Neuronal stem cell (in vitro differentiated cells): Measurements from ENCODE around the gene KCNIP4.

Source experiments
- DNase-seq: peaks from one replicate; pipeline ENCODE4 v3.0.0-alpha.2; 2013; ENCODE audit warnings: low spot score
- H2AFZ ChIP-seq: one replicate; pipeline ENCODE4 v1.6.1; 2013; ENCODE audit warnings: mild to moderate bottlenecking, low read length, inconsistent platforms
- H2AK5ac ChIP-seq: 2 replicates; pipeline ENCODE4 v1.6.1; 2013; ENCODE audit warnings: low read depth, mild to moderate bottlenecking, inconsistent platforms, low read length, moderate library complexity, mixed read lengths
- H2BK120ac ChIP-seq: 2 replicates; pipeline ENCODE4 v1.6.1; 2013; ENCODE audit warnings: low read depth, mild to moderate bottlenecking, inconsistent platforms, low read length, moderate library complexity, mixed read lengths
- H2BK12ac ChIP-seq: one replicate; pipeline ENCODE4 v1.6.1; 2013; ENCODE audit warnings: low read length, inconsistent platforms
- H2BK15ac ChIP-seq: 2 replicates; pipeline ENCODE4 v1.6.1; 2013; ENCODE audit warnings: mild to moderate bottlenecking, low read length, inconsistent platforms, mixed read lengths
- H2BK5ac ChIP-seq: one replicate; pipeline ENCODE4 v1.6.1; 2013; ENCODE audit warnings: inconsistent platforms, mild to moderate bottlenecking, low read length, moderate library complexity
- H3K14ac ChIP-seq: one replicate; pipeline ENCODE4 v1.6.1; 2013; ENCODE audit warnings: low read length, inconsistent platforms
- H3K18ac ChIP-seq: 2 replicates; pipeline ENCODE4 v1.6.1; 2013; ENCODE audit warnings: low read length, inconsistent platforms
- H3K23ac ChIP-seq: 2 replicates; pipeline ENCODE4 v1.6.1; 2013; ENCODE audit warnings: low read depth, mild to moderate bottlenecking, mixed read lengths, low read length, inconsistent platforms; ENCODE audit not compliant: poor library complexity
- H3K27ac ChIP-seq: replicated peaks from 3 replicates; pipeline ENCODE4 v1.5.1; 2013; ENCODE audit warnings: low read length, inconsistent platforms
- H3K27me3 ChIP-seq, 3 experiments: 2 replicates each; pipeline ENCODE4 v1.6.1; 2013; ENCODE audit warnings: low read length in 3 of 3, mild to moderate bottlenecking in 2 of 3, inconsistent platforms in 1 of 3, low read depth in 1 of 3, mixed read lengths in 1 of 3, moderate library complexity in 1 of 3; ENCODE audit not compliant: control insufficient read depth in 3 of 3, insufficient read depth in 3 of 3
- H3K36me3 ChIP-seq, 2 donors: replicated peaks in 1 of 2; 2 replicates each; pipeline ENCODE4 v1.6.1; 2013; ENCODE audit warnings: low read length in 2 of 2; ENCODE audit not compliant: control insufficient read depth in 2 of 2, insufficient read depth in 2 of 2
- H3K4ac ChIP-seq: 2 replicates; pipeline ENCODE4 v1.6.1; 2013; ENCODE audit warnings: inconsistent platforms, mild to moderate bottlenecking, low read length, moderate library complexity
- H3K4me1 ChIP-seq, 2 donors: 1 replicate in 1 of 2; 2 replicates in 1 of 2; pipeline ENCODE4 v1.6.1; 2013; ENCODE audit warnings: low read length in 2 of 2, low read depth in 1 of 2; ENCODE audit not compliant: control insufficient read depth in 2 of 2, insufficient read depth in 1 of 2
- H3K4me2 ChIP-seq: one replicate; pipeline ENCODE4 v1.6.1; 2013; ENCODE audit warnings: mild to moderate bottlenecking, low read length, inconsistent platforms; ENCODE audit not compliant: insufficient read depth, poor library complexity, severe bottlenecking
- H3K4me3 ChIP-seq, 2 donors: 2 replicates each; pipeline ENCODE4 v1.5.1; 2013; ENCODE audit warnings: low read length in 2 of 2, mild to moderate bottlenecking in 2 of 2, inconsistent platforms in 1 of 2, moderate library complexity in 1 of 2
- H3K79me1 ChIP-seq: one replicate; pipeline ENCODE4 v1.6.1; 2013; ENCODE audit warnings: low read depth, mild to moderate bottlenecking, inconsistent platforms, low read length, moderate library complexity
- H3K9ac ChIP-seq: one replicate; pipeline ENCODE4 v1.6.1; 2013; ENCODE audit warnings: mild to moderate bottlenecking, low read depth, low read length, inconsistent platforms; ENCODE audit not compliant: poor library complexity
- H3K9me3 ChIP-seq, 2 donors: replicated peaks in 1 of 2; 2 replicates each; pipeline versions ENCODE3 to v1.6.1; 2013; ENCODE audit warnings: low read length in 2 of 2, mild to moderate bottlenecking in 2 of 2, inconsistent platforms in 1 of 2, low read depth in 1 of 2, mixed read lengths in 1 of 2, moderate library complexity in 1 of 2; ENCODE audit not compliant: control insufficient read depth in 2 of 2, insufficient read depth in 1 of 2
- H4K8ac ChIP-seq: one replicate; pipeline ENCODE4 v1.6.1; 2013; ENCODE audit warnings: low read depth, mild to moderate bottlenecking, inconsistent platforms, low read length, moderate library complexity
- H4K91ac ChIP-seq: one replicate; pipeline ENCODE4 v1.6.1; 2013; ENCODE audit warnings: low read length, low read depth, mild to moderate bottlenecking, inconsistent platforms; ENCODE audit not compliant: poor library complexity
- WGBS, 2 donors: extraction: QIAGEN DNeasy Blood & Tissue Kit; methylation state at CpG; one replicate each; pipeline ENCODE4 v1.1.7; 2013; ENCODE audit warnings: missing lambda C conversion rate in 2 of 2, mixed read lengths in 1 of 2; ENCODE audit not compliant: insufficient read length in 2 of 2, insufficient replicate concordance in 1 of 2; ENCODE audit errors: extremely low coverage in 2 of 2; 5-methylcytosine and 5-hydroxymethylcytosine counted together

KCNIP4 gene

GRCh38 chr4:20698382-20698781, 1250.2 kb downstream of the KCNIP4 start:
- Histone ChIP-seq H2AFZ (no peak overlapping the region), H3K79me1 (no peaks in the 10 kb centered on the region), H3K27me3 (no peaks in the 10 kb centered on the region), H4K8ac (no peak overlapping the region), H3K9me3 (no peaks in the 10 kb centered on the region), H4K91ac (no peak overlapping the region), H3K27ac (no peak overlapping the region), H3K36me3 (peaks cover 0 to 3% of the 10 kb centered on the region in 2 donors), H3K4me2 (no peak overlapping the region), H3K18ac (no peak overlapping the region), H3K4me3 (no peak overlapping the region), H2AK5ac (no peak overlapping the region), H3K14ac (no peak overlapping the region), H3K9ac (no peak overlapping the region), H2BK120ac (no peak overlapping the region), H2BK12ac (no peak overlapping the region), H3K23ac (no peak overlapping the region), H3K4ac (no peak overlapping the region), H2BK5ac (no peak overlapping the region), H2BK15ac (no peak overlapping the region), H3K4me1 (peaks cover 2 to 3% of the 10 kb centered on the region in 2 donors)
- no peak for DNase-seq
- WGBS, 2 donors: no CpG with 5 or more reads among the region's 4 CpGs

GRCh38 chr4:20696815-20697214, 1251.8 kb downstream of the KCNIP4 start:
- H4K91ac ChIP-seq: no peak overlapping the region
- H3K14ac ChIP-seq: no peak overlapping the region
- H3K4ac ChIP-seq: no peak overlapping the region
- no peaks in the 10 kb centered on the region for H3K27me3 ChIP-seq
- no peak overlapping the region for H2BK120ac ChIP-seq
- WGBS, 2 donors: no CpG with 5 or more reads among the region's 1 CpG
- no peak overlapping the region for H3K9ac ChIP-seq
- H3K27ac ChIP-seq: no peak overlapping the region
- no peaks in the 10 kb centered on the region for H3K9me3 ChIP-seq
- no peak overlapping the region for H2BK12ac ChIP-seq
- no peak overlapping the region for H3K23ac ChIP-seq
- no peak overlapping the region for H2BK15ac ChIP-seq
- no peak overlapping the region for H4K8ac ChIP-seq
- no peak overlapping the region for H2AFZ ChIP-seq
- no peak overlapping the region for H2AK5ac ChIP-seq
- no peak overlapping the region for H3K4me2 ChIP-seq
- H3K79me1 ChIP-seq: no peaks in the 10 kb centered on the region
- no peak for DNase-seq
- H3K4me1 ChIP-seq: peaks cover 2 to 3% of the 10 kb centered on the region in 2 donors
- H3K36me3 ChIP-seq: no peaks in the 10 kb centered on the region
- no peak overlapping the region for H3K4me3 ChIP-seq
- H3K18ac ChIP-seq: no peak overlapping the region
- H2BK5ac ChIP-seq: no peak overlapping the region

- no peak overlapping the region for H3K23ac ChIP-seq
- no peak overlapping the region for H2AK5ac ChIP-seq
- H2BK15ac ChIP-seq: no peak overlapping the region
- H3K18ac ChIP-seq: no peak overlapping the region
- H3K4me3 ChIP-seq: no peak overlapping the region
- H3K4me2 ChIP-seq: no peak overlapping the region
- no peak overlapping the region for H3K9ac ChIP-seq
- H2BK5ac ChIP-seq: no peak overlapping the region
- no peak overlapping the region for H3K27ac ChIP-seq
- no peaks in the 10 kb centered on the region for H3K36me3 ChIP-seq
- no peaks in the 10 kb centered on the region for H3K79me1 ChIP-seq
- no peak overlapping the region for H2BK120ac ChIP-seq
- WGBS, 2 donors: no CpG with 5 or more reads among the region's 3 CpGs
- no peak for DNase-seq
- H3K9me3 ChIP-seq: no peaks in the 10 kb centered on the region
- H2BK12ac ChIP-seq: no peak overlapping the region
- H3K27me3 ChIP-seq: no peaks in the 10 kb centered on the region
- H3K4ac ChIP-seq: no peak overlapping the region
- no peaks in the 10 kb centered on the region for H3K4me1 ChIP-seq
- H4K91ac ChIP-seq: no peak overlapping the region
- H3K14ac ChIP-seq: no peak overlapping the region
- no peak overlapping the region for H2AFZ ChIP-seq
- H4K8ac ChIP-seq: no peak overlapping the region
These were observed 1260.7 kb downstream of the KCNIP4 start for GRCh38 chr4:20687864-20688263.

- H3K79me1 ChIP-seq: no peaks in the 10 kb centered on the region
- H2BK5ac ChIP-seq: no peak overlapping the region
- H4K8ac ChIP-seq: no peak overlapping the region
- no peaks in the 10 kb centered on the region for H3K36me3 ChIP-seq
- H3K18ac ChIP-seq: no peak overlapping the region
- H3K23ac ChIP-seq: no peak overlapping the region
- no CpG with 5 or more reads among the region's 6 CpGs for WGBS, 2 donors
- H3K4me2 ChIP-seq: no peak overlapping the region
- peak overlapping the region; percentile 52 for H2AFZ ChIP-seq
- no peak overlapping the region for H3K4me3 ChIP-seq
- H3K4me1 ChIP-seq: no peaks in the 10 kb centered on the region
- H3K4ac ChIP-seq: no peak overlapping the region
- H3K9me3 ChIP-seq: no peaks in the 10 kb centered on the region
- H3K27me3 ChIP-seq: no peaks in the 10 kb centered on the region
- no peak overlapping the region for H2AK5ac ChIP-seq
- H2BK15ac ChIP-seq: no peak overlapping the region
- no peak overlapping the region for H3K9ac ChIP-seq
- no peak overlapping the region for H2BK12ac ChIP-seq
- DNase-seq: no peak
- H3K27ac ChIP-seq: no peak overlapping the region
- H3K14ac ChIP-seq: no peak overlapping the region
- no peak overlapping the region for H4K91ac ChIP-seq
- H2BK120ac ChIP-seq: no peak overlapping the region
These were observed 1263.5 kb downstream of the KCNIP4 start for GRCh38 chr4:20684852-20685763.
